D721Med (cell line): Measurements from ENCODE around the gene MITF.

Experiments used
- DNase-seq: peaks from one replicate; pipeline ENCODE4 v3.0.0; 2011; ENCODE audit warnings: low spot score; ENCODE audit not compliant: insufficient read length
- FAIRE-seq: peaks from 2 replicates; lab custom pipeline; 2011; peaks lifted over from hg19 to GRCh38; lab: Jason Lieb, UNC
- CTCF ChIP-seq: IDR thresholded peaks from 2 replicates; pipeline ENCODE4 v1.5.1; 2012; ENCODE audit warnings: mild to moderate bottlenecking, control low read depth; ENCODE audit not compliant: insufficient read depth; ENCODE audit errors: missing control alignments

Gene MITF

GRCh38 chr3:69921651-69922050 is 182.4 kb downstream of the MITF start:
- FAIRE-seq (no peak), DNase-seq (no peak)
- TF ChIP-seq CTCF = no peak

- TF ChIP-seq CTCF = no peak
- DNase-seq (no peak), FAIRE-seq (no peak)
These were observed 183.3 kb downstream of the MITF start for GRCh38 chr3:69922521-69923000.

GRCh38 chr3:69925506-69925905 is 186.2 kb downstream of the MITF start:
- FAIRE-seq (no peak), DNase-seq (no peak)
- TF ChIP-seq CTCF = no peak

- TF ChIP-seq CTCF = no peak
- DNase-seq (no peak), FAIRE-seq (no peak)
These were observed 187.1 kb downstream of the MITF start for GRCh38 chr3:69926385-69926784.

- TF ChIP-seq CTCF = no peak
- FAIRE-seq (no peak), DNase-seq (no peak)
These were observed 188.3 kb downstream of the MITF start for GRCh38 chr3:69927571-69927970.

- FAIRE-seq (no peak), DNase-seq (no peak)
- TF ChIP-seq CTCF = no peak
These were observed 189.8 kb downstream of the MITF start for GRCh38 chr3:69929019-69929418.

- no peak for TF ChIP-seq CTCF
- FAIRE-seq (no peak), DNase-seq (no peak)
These were observed 191.3 kb downstream of the MITF start for GRCh38 chr3:69930564-69930963.
